Measurements from ENCODE around the gene TCF7L1.

The TCF7L1 gene

GRCh38 chr2:85230679-85231467 lies 97.7 kb downstream of the TCF7L1 start:
- DNase-seq (ENCODE audit: low spot score): peak; percentile 27

- DNase-seq (ENCODE audit: low spot score): no peak
Observed at GRCh38 chr2:85231468-85231805, 98.2 kb downstream of the TCF7L1 start.

- no peak for DNase-seq (ENCODE audit: low spot score)
Observed at GRCh38 chr2:85231952-85232351, 98.8 kb downstream of the TCF7L1 start.

- no peak for DNase-seq (ENCODE audit: low spot score)
Observed at GRCh38 chr2:85234868-85235267, 101.7 kb downstream of the TCF7L1 start.

GRCh38 chr2:85235281-85235680 lies 102.1 kb downstream of the TCF7L1 start:
- DNase-seq (ENCODE audit: low spot score): no peak

GRCh38 chr2:85236084-85236483 lies 102.9 kb downstream of the TCF7L1 start:
- no peak for DNase-seq (ENCODE audit: low spot score)

GRCh38 chr2:85237849-85238565 lies 104.8 kb downstream of the TCF7L1 start:
- DNase-seq (ENCODE audit: low spot score): no peak

GRCh38 chr2:85238607-85239006 lies 105.4 kb downstream of the TCF7L1 start:
- no peak for DNase-seq (ENCODE audit: low spot score)

GRCh38 chr2:85239102-85239501 lies 105.9 kb downstream of the TCF7L1 start:
- no peak for DNase-seq (ENCODE audit: low spot score)

GRCh38 chr2:85240055-85240454 lies 106.9 kb downstream of the TCF7L1 start:
- no peak for DNase-seq (ENCODE audit: low spot score)

- no peak for DNase-seq (ENCODE audit: low spot score)
Observed at GRCh38 chr2:85242321-85242720, 109.1 kb downstream of the TCF7L1 start.

- no peak for DNase-seq (ENCODE audit: low spot score)
Observed at GRCh38 chr2:85243101-85244072, 110.2 kb downstream of the TCF7L1 start.

GRCh38 chr2:85244828-85245227 lies 111.6 kb downstream of the TCF7L1 start:
- DNase-seq (ENCODE audit: low spot score): no peak

- no peak for DNase-seq (ENCODE audit: low spot score)
Observed at GRCh38 chr2:85245891-85246290, 112.7 kb downstream of the TCF7L1 start.

- no peak for DNase-seq (ENCODE audit: low spot score)
Observed at GRCh38 chr2:85246348-85246747, 113.2 kb downstream of the TCF7L1 start.

GRCh38 chr2:85247610-85248009 lies 114.4 kb downstream of the TCF7L1 start:
- DNase-seq (ENCODE audit: low spot score): peak; percentile 15

GRCh38 chr2:85248773-85249509 lies 115.7 kb downstream of the TCF7L1 start:
- DNase-seq (ENCODE audit: low spot score): no peak

- no peak for DNase-seq (ENCODE audit: low spot score)
Observed at GRCh38 chr2:85250045-85250444, 116.9 kb downstream of the TCF7L1 start.

GRCh38 chr2:85251070-85251616 lies 118.0 kb downstream of the TCF7L1 start:
- DNase-seq (ENCODE audit: low spot score): no peak

- DNase-seq (ENCODE audit: low spot score): no peak
Observed at GRCh38 chr2:85253890-85254289, 120.7 kb downstream of the TCF7L1 start.

GRCh38 chr2:85254540-85255300 lies 121.5 kb downstream of the TCF7L1 start:
- DNase-seq (ENCODE audit: low spot score): no peak
